Fibroblast of lung (primary cell): ENCODE data around the gene NHP2.

Source experiments
- EZH2 ChIP-seq: IDR thresholded peaks from 2 replicates; pipeline ENCODE4 v1.5.1; 2012; ENCODE audit warnings: low read length, control low read depth, mild to moderate bottlenecking; ENCODE audit errors: missing control alignments
- TF ChIP-seq, protein P1 (sequence below), 2 donors: IDR thresholded peaks in 1 of 2; conservative IDR thresholded peaks in 1 of 2; 1 replicate in 1 of 2; 2 replicates in 1 of 2; pipeline ENCODE4 v1.5.1; 2011 to 2012; ENCODE audit warnings: low read length in 2 of 2, control low read depth in 1 of 2, inconsistent platforms in 1 of 2, low read depth in 1 of 2, mild to moderate bottlenecking in 1 of 2

- TF ChIP-seq, protein P1, sequence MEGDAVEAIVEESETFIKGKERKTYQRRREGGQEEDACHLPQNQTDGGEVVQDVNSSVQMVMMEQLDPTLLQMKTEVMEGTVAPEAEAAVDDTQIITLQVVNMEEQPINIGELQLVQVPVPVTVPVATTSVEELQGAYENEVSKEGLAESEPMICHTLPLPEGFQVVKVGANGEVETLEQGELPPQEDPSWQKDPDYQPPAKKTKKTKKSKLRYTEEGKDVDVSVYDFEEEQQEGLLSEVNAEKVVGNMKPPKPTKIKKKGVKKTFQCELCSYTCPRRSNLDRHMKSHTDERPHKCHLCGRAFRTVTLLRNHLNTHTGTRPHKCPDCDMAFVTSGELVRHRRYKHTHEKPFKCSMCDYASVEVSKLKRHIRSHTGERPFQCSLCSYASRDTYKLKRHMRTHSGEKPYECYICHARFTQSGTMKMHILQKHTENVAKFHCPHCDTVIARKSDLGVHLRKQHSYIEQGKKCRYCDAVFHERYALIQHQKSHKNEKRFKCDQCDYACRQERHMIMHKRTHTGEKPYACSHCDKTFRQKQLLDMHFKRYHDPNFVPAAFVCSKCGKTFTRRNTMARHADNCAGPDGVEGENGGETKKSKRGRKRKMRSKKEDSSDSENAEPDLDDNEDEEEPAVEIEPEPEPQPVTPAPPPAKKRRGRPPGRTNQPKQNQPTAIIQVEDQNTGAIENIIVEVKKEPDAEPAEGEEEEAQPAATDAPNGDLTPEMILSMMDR (conservative IDR thresholded peaks at IDR 0.05 in 1 of 2, IDR thresholded peaks at IDR 0.05 in 1 of 2; ENCODE audit: low read depth in 1 of 2, low read length in 2 of 2) = no peak
- no peak for TF ChIP-seq EZH2
Measured at GRCh38 chr5:178106086-178106485, 47.6 kb downstream of the NHP2 start.
